ENCODE data around the gene IFT74. TPM values are rescaled to one million over a fixed set of nuclear protein-coding genes. Genes with fewer than 3 reads are reported as not detected.

Gene IFT74
- total RNA-seq, 5 donors from 2014 or later (not counting 1 experiment from before 2014, with no cell fraction given) = 6.2 to 11.1 (median 8.9) TPM

- H3K36me3 ChIP-seq (ENCODE audit: control insufficient read depth in 2 of 2, extremely low read depth in 1 of 2, insufficient read depth in 1 of 2, low read length in 1 of 2) = peaks cover 0 to 2% of the 10 kb centered on the region in 2 donors
- Mint-ChIP-seq H3K9me3 (no peaks in the 10 kb centered on the region), H3K27ac (no peak overlapping the region), H3K27me3 (no peaks in the 10 kb centered on the region), H3K4me1 (no peaks in the 10 kb centered on the region), H3K4me3 (no peak overlapping the region), H3K36me3 (peaks cover 57% of the 10 kb centered on the region)
- no CpG with 5 or more reads among the region's 6 CpGs for WGBS (ENCODE audit: insufficient coverage)
- no peaks in the 10 kb centered on the region for H3K27me3 ChIP-seq (replicated peaks in 1 of 2; ENCODE audit: control insufficient read depth in 2 of 2, extremely low read depth in 1 of 2, insufficient read depth in 2 of 2, low read length in 1 of 2)
- no peak overlapping the region for H3K4me3 ChIP-seq (ENCODE audit: control insufficient read depth in 1 of 2, extremely low read depth in 1 of 2, low read length in 1 of 2)
- H3K27ac ChIP-seq (ENCODE audit: low read length) = no peak overlapping the region
- CTCF ChIA-PET = no interaction called here
- ATAC-seq (replicated peaks in 1 of 4) (no peak), DNase-seq (no peak)
- POLR2A ChIA-PET = no interaction called here
- no peaks in the 10 kb centered on the region for H3K9me3 ChIP-seq
- H3K4me1 ChIP-seq (ENCODE audit: control insufficient read depth in 1 of 2, extremely low read depth in 1 of 2, insufficient read depth in 2 of 2, low read length in 2 of 2) = no peaks in the 10 kb centered on the region
Observed at GRCh38 chr9:27053369-27054022, 97.3 kb downstream of the IFT74 start.

GRCh38 chr9:27054125-27054524 is 97.9 kb downstream of the IFT74 start:
- H3K27me3 Mint-ChIP-seq = no peaks in the 10 kb centered on the region
- ChIA-PET POLR2A (no interaction called here), CTCF (no interaction called here)
- no peaks in the 10 kb centered on the region for H3K4me1 Mint-ChIP-seq
- peaks cover 53% of the 10 kb centered on the region for H3K36me3 Mint-ChIP-seq
- H3K4me3 Mint-ChIP-seq = no peak overlapping the region
- H3K27ac ChIP-seq (ENCODE audit: low read length) = no peak overlapping the region
- peaks cover 0 to 2% of the 10 kb centered on the region in 2 donors for H3K36me3 ChIP-seq (ENCODE audit: control insufficient read depth in 2 of 2, extremely low read depth in 1 of 2, insufficient read depth in 1 of 2, low read length in 1 of 2)
- H3K27ac Mint-ChIP-seq = no peak overlapping the region
- H3K9me3 Mint-ChIP-seq = no peaks in the 10 kb centered on the region
- DNase-seq (no peak), ATAC-seq (replicated peaks in 1 of 4) (no peak)
- H3K9me3 ChIP-seq = no peaks in the 10 kb centered on the region
- no CpG with 5 or more reads among the region's 1 CpG for WGBS (ENCODE audit: insufficient coverage)
- no peaks in the 10 kb centered on the region for H3K4me1 ChIP-seq (ENCODE audit: control insufficient read depth in 1 of 2, extremely low read depth in 1 of 2, insufficient read depth in 2 of 2, low read length in 2 of 2)
- no peaks in the 10 kb centered on the region for H3K27me3 ChIP-seq (replicated peaks in 1 of 2; ENCODE audit: control insufficient read depth in 2 of 2, extremely low read depth in 1 of 2, insufficient read depth in 2 of 2, low read length in 1 of 2)
- no peak overlapping the region for H3K4me3 ChIP-seq (ENCODE audit: control insufficient read depth in 1 of 2, extremely low read depth in 1 of 2, low read length in 1 of 2)

GRCh38 chr9:27054841-27055240 is 98.6 kb downstream of the IFT74 start:
- peaks cover 51% of the 10 kb centered on the region for H3K36me3 Mint-ChIP-seq
- Histone ChIP-seq H3K4me3 (ENCODE audit: control insufficient read depth in 1 of 2, extremely low read depth in 1 of 2, low read length in 1 of 2) (no peak overlapping the region), H3K36me3 (ENCODE audit: control insufficient read depth in 2 of 2, extremely low read depth in 1 of 2, insufficient read depth in 1 of 2, low read length in 1 of 2) (peaks cover 0 to 2% of the 10 kb centered on the region in 2 donors), H3K27me3 (replicated peaks in 1 of 2; ENCODE audit: control insufficient read depth in 2 of 2, extremely low read depth in 1 of 2, insufficient read depth in 2 of 2, low read length in 1 of 2) (no peaks in the 10 kb centered on the region), H3K27ac (ENCODE audit: low read length) (no peak overlapping the region), H3K9me3 (no peaks in the 10 kb centered on the region), H3K4me1 (ENCODE audit: control insufficient read depth in 1 of 2, extremely low read depth in 1 of 2, insufficient read depth in 2 of 2, low read length in 2 of 2) (no peaks in the 10 kb centered on the region)
- H3K27me3 Mint-ChIP-seq = no peaks in the 10 kb centered on the region
- no peak overlapping the region for H3K27ac Mint-ChIP-seq
- H3K4me3 Mint-ChIP-seq = no peak overlapping the region
- no peaks in the 10 kb centered on the region for H3K9me3 Mint-ChIP-seq
- no peaks in the 10 kb centered on the region for H3K4me1 Mint-ChIP-seq
- no peak for DNase-seq
- POLR2A ChIA-PET = no interaction called here
- CTCF ChIA-PET = no interaction called here
- no peak for ATAC-seq (replicated peaks in 1 of 4)

- CTCF ChIA-PET = interaction anchor here in 1 of 2 donors (0.6 kb wide), 1 partner anchor 28 kb away, joined by 4 read pairs; no protein-coding TSS in a partner anchor
- H3K9me3 Mint-ChIP-seq = no peaks in the 10 kb centered on the region
- H3K36me3 Mint-ChIP-seq = peaks cover 47% of the 10 kb centered on the region
- H3K4me1 Mint-ChIP-seq = no peaks in the 10 kb centered on the region
- ATAC-seq (replicated peaks in 1 of 4) (no peak), DNase-seq (no peak)
- Histone ChIP-seq H3K9me3 (no peaks in the 10 kb centered on the region), H3K4me3 (ENCODE audit: control insufficient read depth in 1 of 2, extremely low read depth in 1 of 2, low read length in 1 of 2) (no peak overlapping the region), H3K36me3 (ENCODE audit: control insufficient read depth in 2 of 2, extremely low read depth in 1 of 2, insufficient read depth in 1 of 2, low read length in 1 of 2) (peaks cover 0 to 2% of the 10 kb centered on the region in 2 donors), H3K27me3 (replicated peaks in 1 of 2; ENCODE audit: control insufficient read depth in 2 of 2, extremely low read depth in 1 of 2, insufficient read depth in 2 of 2, low read length in 1 of 2) (no peaks in the 10 kb centered on the region), H3K27ac (ENCODE audit: low read length) (no peak overlapping the region), H3K4me1 (ENCODE audit: control insufficient read depth in 1 of 2, extremely low read depth in 1 of 2, insufficient read depth in 2 of 2, low read length in 2 of 2) (no peaks in the 10 kb centered on the region)
- WGBS (ENCODE audit: insufficient coverage) = no CpG with 5 or more reads among the region's 1 CpG
- no peak overlapping the region for H3K27ac Mint-ChIP-seq
- H3K4me3 Mint-ChIP-seq = no peak overlapping the region
- no peaks in the 10 kb centered on the region for H3K27me3 Mint-ChIP-seq
- POLR2A ChIA-PET = interaction anchor here in 1 of 2 donors (0.7 kb wide), 1 partner anchor 28 kb away, joined by 3 read pairs; no protein-coding TSS in a partner anchor
Observed at GRCh38 chr9:27059412-27059811, 103.2 kb downstream of the IFT74 start.

GRCh38 chr9:27059907-27060306 is 103.7 kb downstream of the IFT74 start:
- Mint-ChIP-seq H3K9me3 (no peaks in the 10 kb centered on the region), H3K36me3 (peaks cover 42% of the 10 kb centered on the region), H3K4me3 (no peak overlapping the region), H3K27ac (no peak overlapping the region), H3K27me3 (no peaks in the 10 kb centered on the region), H3K4me1 (no peaks in the 10 kb centered on the region)
- Histone ChIP-seq H3K36me3 (ENCODE audit: control insufficient read depth in 2 of 2, extremely low read depth in 1 of 2, insufficient read depth in 1 of 2, low read length in 1 of 2) (peaks cover 0 to 2% of the 10 kb centered on the region in 2 donors), H3K4me1 (ENCODE audit: control insufficient read depth in 1 of 2, extremely low read depth in 1 of 2, insufficient read depth in 2 of 2, low read length in 2 of 2) (no peaks in the 10 kb centered on the region), H3K27me3 (replicated peaks in 1 of 2; ENCODE audit: control insufficient read depth in 2 of 2, extremely low read depth in 1 of 2, insufficient read depth in 2 of 2, low read length in 1 of 2) (no peaks in the 10 kb centered on the region), H3K4me3 (ENCODE audit: control insufficient read depth in 1 of 2, extremely low read depth in 1 of 2, low read length in 1 of 2) (no peak overlapping the region), H3K9me3 (no peaks in the 10 kb centered on the region), H3K27ac (ENCODE audit: low read length) (no peak overlapping the region)
- CTCF ChIA-PET = interaction anchor here in 1 of 2 donors (0.6 kb wide), 1 partner anchor 29 kb away, joined by 4 read pairs; no protein-coding TSS in a partner anchor
- POLR2A ChIA-PET = interaction anchor here in 1 of 2 donors (0.7 kb wide), 1 partner anchor 29 kb away, joined by 3 read pairs; no protein-coding TSS in a partner anchor
- ATAC-seq (replicated peaks in 1 of 4) = no peak
- no peak for DNase-seq

GRCh38 chr9:27065288-27065687 is 109.1 kb downstream of the IFT74 start:
- Mint-ChIP-seq H3K27me3 (no peaks in the 10 kb centered on the region), H3K27ac (no peak overlapping the region), H3K4me1 (no peaks in the 10 kb centered on the region), H3K4me3 (no peak overlapping the region), H3K36me3 (peaks cover 24% of the 10 kb centered on the region), H3K9me3 (no peaks in the 10 kb centered on the region)
- no peaks in the 10 kb centered on the region for H3K4me1 ChIP-seq (ENCODE audit: control insufficient read depth in 1 of 2, extremely low read depth in 1 of 2, insufficient read depth in 2 of 2, low read length in 2 of 2)
- no peak overlapping the region for H3K27ac ChIP-seq (ENCODE audit: low read length)
- CTCF ChIA-PET = no interaction called here
- no peaks in the 10 kb centered on the region for H3K36me3 ChIP-seq (ENCODE audit: control insufficient read depth in 2 of 2, extremely low read depth in 1 of 2, insufficient read depth in 1 of 2, low read length in 1 of 2)
- no CpG with 5 or more reads among the region's 1 CpG for WGBS (ENCODE audit: insufficient coverage)
- H3K27me3 ChIP-seq (replicated peaks in 1 of 2; ENCODE audit: control insufficient read depth in 2 of 2, extremely low read depth in 1 of 2, insufficient read depth in 2 of 2, low read length in 1 of 2) = no peaks in the 10 kb centered on the region
- no peak overlapping the region for H3K4me3 ChIP-seq (ENCODE audit: control insufficient read depth in 1 of 2, extremely low read depth in 1 of 2, low read length in 1 of 2)
- POLR2A ChIA-PET = no interaction called here
- ATAC-seq (replicated peaks in 1 of 4) (no peak), DNase-seq (no peak)
- no peaks in the 10 kb centered on the region for H3K9me3 ChIP-seq
